ENCODE data around the gene PON3. TPM values are rescaled to one million over a fixed set of nuclear protein-coding genes. Genes with fewer than 3 reads are reported as not detected.
"Not testable (repeated sequence)": the region's sequence is repeated elsewhere in the genome, so short reads cannot be mapped to it uniquely, and the experiment has no call there.

Gene PON3
- total RNA-seq, 2 experiments from 2014 or later, result not detected

GRCh38 chr7:95404316-95404865 lies 8.2 kb upstream of the PON3 start:
- no peaks in the 10 kb centered on the region for H3K9me3 Mint-ChIP-seq
- peaks cover 3% of the 10 kb centered on the region for H3K27me3 Mint-ChIP-seq
- H3K27ac Mint-ChIP-seq, result no peak overlapping the region
- no peaks in the 10 kb centered on the region for H3K4me1 Mint-ChIP-seq
- ChIA-PET POLR2A (no interaction called here), CTCF (no interaction called here)
- no peak overlapping the region for H3K4me3 Mint-ChIP-seq
- no peak for DNase-seq
- H3K36me3 Mint-ChIP-seq (ENCODE audit: low read depth), result no peaks in the 10 kb centered on the region

GRCh38 chr7:95398155-95398940 lies 2.2 kb upstream of the PON3 start:
- H3K27me3 Mint-ChIP-seq, result peaks cover 30% of the 10 kb centered on the region
- CTCF ChIA-PET, result no interaction called here
- H3K36me3 Mint-ChIP-seq (ENCODE audit: low read depth), result no peaks in the 10 kb centered on the region
- no peaks in the 10 kb centered on the region for H3K9me3 Mint-ChIP-seq
- POLR2A ChIA-PET, result no interaction called here
- no peak for DNase-seq
- H3K4me3 Mint-ChIP-seq, result no peak overlapping the region
- H3K4me1 Mint-ChIP-seq, result peaks cover 5% of the 10 kb centered on the region
- no peak overlapping the region for H3K27ac Mint-ChIP-seq

GRCh38 chr7:95397381-95397780 lies 1.2 kb upstream of the PON3 start:
- no peak for DNase-seq
- H3K27me3 Mint-ChIP-seq, result peaks cover 33% of the 10 kb centered on the region
- H3K4me3 Mint-ChIP-seq, result peak overlapping the region; percentile 64
- H3K4me1 Mint-ChIP-seq, result peaks cover 5% of the 10 kb centered on the region
- H3K36me3 Mint-ChIP-seq (ENCODE audit: low read depth), result no peaks in the 10 kb centered on the region
- CTCF ChIA-PET, result no interaction called here
- no peak overlapping the region for H3K27ac Mint-ChIP-seq
- H3K9me3 Mint-ChIP-seq, result no peaks in the 10 kb centered on the region
- POLR2A ChIA-PET, result no interaction called here

- Mint-ChIP-seq H3K4me3 (peak overlapping the region; percentile 64), H3K27ac (no peak overlapping the region), H3K9me3 (no peaks in the 10 kb centered on the region), H3K36me3 (ENCODE audit: low read depth) (no peaks in the 10 kb centered on the region), H3K4me1 (peaks cover 5% of the 10 kb centered on the region), H3K27me3 (peaks cover 32% of the 10 kb centered on the region)
- ChIA-PET CTCF (interaction anchor here (0.6 to 1.3 kb wide), 2 partner anchors 70 to 81 kb away, joined by 3 to 4 read pairs; no protein-coding TSS in a partner anchor), POLR2A (no interaction called here)
- DNase-seq, result no peak
These were observed 430 bp downstream of the PON3 start for GRCh38 chr7:95395755-95396135.

GRCh38 chr7:95394370-95394769 lies 1.8 kb downstream of the PON3 start:
- Mint-ChIP-seq H3K36me3 (ENCODE audit: low read depth) (no peaks in the 10 kb centered on the region), H3K27ac (no peak overlapping the region), H3K27me3 (peaks cover 33% of the 10 kb centered on the region), H3K4me1 (peaks cover 5% of the 10 kb centered on the region), H3K4me3 (no peak overlapping the region), H3K9me3 (no peaks in the 10 kb centered on the region)
- DNase-seq, result no peak
- CTCF ChIA-PET, result interaction anchor here (1.2 kb wide), 1 partner anchor 19 kb away, joined by 4 read pairs; no protein-coding TSS in a partner anchor
- POLR2A ChIA-PET, result no interaction called here

GRCh38 chr7:95391761-95392160 lies 4.4 kb downstream of the PON3 start:
- peaks cover 29% of the 10 kb centered on the region for H3K27me3 Mint-ChIP-seq
- POLR2A ChIA-PET, result no interaction called here
- H3K36me3 Mint-ChIP-seq (ENCODE audit: low read depth), result no peaks in the 10 kb centered on the region
- no peak for DNase-seq
- CTCF ChIA-PET, result interaction anchor here (0.6 to 1.0 kb wide), 2 partner anchors 18 to 97 kb away, joined by 3 read pairs; no protein-coding TSS in a partner anchor
- H3K4me3 Mint-ChIP-seq, result no peak overlapping the region
- H3K9me3 Mint-ChIP-seq, result no peaks in the 10 kb centered on the region
- no peak overlapping the region for H3K27ac Mint-ChIP-seq
- peaks cover 3% of the 10 kb centered on the region for H3K4me1 Mint-ChIP-seq

- Mint-ChIP-seq H3K36me3 (ENCODE audit: low read depth) (no peaks in the 10 kb centered on the region), H3K27me3 (peaks cover 24% of the 10 kb centered on the region), H3K27ac (no peak overlapping the region), H3K4me1 (no peaks in the 10 kb centered on the region), H3K9me3 (peaks cover 6% of the 10 kb centered on the region), H3K4me3 (no peak overlapping the region)
- ChIA-PET CTCF (interaction anchor here (0.6 kb wide), 1 partner anchor 45 kb away, joined by 3 read pairs; the partner anchor contains the start of gene PON2), POLR2A (no interaction called here)
- DNase-seq, result no peak
These were observed 6.7 kb downstream of the PON3 start for GRCh38 chr7:95389516-95389915.

GRCh38 chr7:95379457-95379856 lies 16.7 kb downstream of the PON3 start:
- H3K27ac Mint-ChIP-seq; CTCF ChIA-PET; POLR2A ChIA-PET; H3K36me3 Mint-ChIP-seq (ENCODE audit: low read depth); H3K27me3 Mint-ChIP-seq; H3K9me3 Mint-ChIP-seq; DNase-seq; H3K4me1 Mint-ChIP-seq; H3K4me3 Mint-ChIP-seq: not testable (repeated sequence)

GRCh38 chr7:95376632-95377400 lies 19.4 kb downstream of the PON3 start:
- Mint-ChIP-seq H3K36me3 (ENCODE audit: low read depth) (peaks cover 1% of the 10 kb centered on the region), H3K27ac (no peak overlapping the region), H3K9me3 (peaks cover 9% of the 10 kb centered on the region), H3K27me3 (no peaks in the 10 kb centered on the region), H3K4me1 (no peaks in the 10 kb centered on the region), H3K4me3 (no peak overlapping the region)
- POLR2A ChIA-PET, result no interaction called here
- CTCF ChIA-PET, result no interaction called here
- DNase-seq, result no peak

GRCh38 chr7:95375591-95376257 lies 20.5 kb downstream of the PON3 start:
- POLR2A ChIA-PET, result no interaction called here
- H3K27me3 Mint-ChIP-seq, result no peaks in the 10 kb centered on the region

GRCh38 chr7:95373323-95373722 lies 22.9 kb downstream of the PON3 start:
- Mint-ChIP-seq H3K4me3 (no peak overlapping the region), H3K9me3 (peaks cover 4% of the 10 kb centered on the region), H3K36me3 (ENCODE audit: low read depth) (no peaks in the 10 kb centered on the region), H3K4me1 (no peaks in the 10 kb centered on the region), H3K27me3 (peaks cover 3% of the 10 kb centered on the region), H3K27ac (no peak overlapping the region)
- POLR2A ChIA-PET, result no interaction called here
- DNase-seq, result no peak
- CTCF ChIA-PET, result no interaction called here

More at GRCh38 chr7:95375591-95376257, 20.5 kb downstream of the PON3 start:
- H3K9me3 Mint-ChIP-seq, result peaks cover 9% of the 10 kb centered on the region
- H3K36me3 Mint-ChIP-seq (ENCODE audit: low read depth), result no peaks in the 10 kb centered on the region
- H3K4me3 Mint-ChIP-seq, result no peak overlapping the region
- DNase-seq, result no peak
- CTCF ChIA-PET, result interaction anchor here (0.8 kb wide), 1 partner anchor 18 kb away, joined by 4 read pairs; no protein-coding TSS in a partner anchor
- no peaks in the 10 kb centered on the region for H3K4me1 Mint-ChIP-seq
- H3K27ac Mint-ChIP-seq, result no peak overlapping the region

- no peak for DNase-seq
- Mint-ChIP-seq H3K9me3 (no peaks in the 10 kb centered on the region), H3K27me3 (peaks cover 3% of the 10 kb centered on the region), H3K36me3 (ENCODE audit: low read depth) (no peaks in the 10 kb centered on the region), H3K4me3 (no peak overlapping the region), H3K4me1 (no peaks in the 10 kb centered on the region), H3K27ac (no peak overlapping the region)
- ChIA-PET POLR2A (no interaction called here), CTCF (no interaction called here)
These were observed 27.9 kb downstream of the PON3 start for GRCh38 chr7:95368235-95368634.

GRCh38 chr7:95367606-95368005 lies 28.6 kb downstream of the PON3 start:
- Mint-ChIP-seq H3K36me3 (ENCODE audit: low read depth) (no peaks in the 10 kb centered on the region), H3K9me3 (no peaks in the 10 kb centered on the region), H3K27ac (no peak overlapping the region), H3K27me3 (peaks cover 3% of the 10 kb centered on the region), H3K4me3 (no peak overlapping the region), H3K4me1 (no peaks in the 10 kb centered on the region)
- ChIA-PET CTCF (no interaction called here), POLR2A (no interaction called here)
- DNase-seq, result no peak
